Measurements from ENCODE around the gene CADPS.

The CADPS gene

GRCh38 chr3:62757045-62757444 lies 118.2 kb downstream of the CADPS start:
- no peak overlapping the region for H3K4me3 ChIP-seq (ENCODE audit: low read depth, low read length)

- no peak overlapping the region for H3K4me3 ChIP-seq (ENCODE audit: low read depth, low read length)
These were observed 119.9 kb downstream of the CADPS start for GRCh38 chr3:62755285-62755684.

DNA sequence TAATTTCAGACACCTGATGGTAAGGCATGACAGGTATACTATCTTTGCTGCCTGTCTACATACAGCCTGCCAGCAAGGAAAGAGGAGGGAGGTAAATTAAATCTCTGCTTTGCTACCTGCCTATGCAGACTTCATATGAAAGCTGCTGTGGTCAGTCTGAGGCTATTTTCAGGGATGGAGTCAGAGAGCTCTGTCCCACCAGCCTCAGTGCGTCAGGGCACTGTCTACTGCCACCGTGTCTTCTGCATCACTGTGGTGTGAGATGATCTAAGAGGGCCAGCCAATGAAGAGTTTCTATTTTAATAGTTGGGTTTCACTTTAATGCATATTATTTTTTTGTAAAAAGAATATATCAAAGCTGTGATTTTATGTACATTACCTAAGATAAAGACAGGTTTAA lies 125.6 kb downstream of the CADPS start:
- H3K4me3 ChIP-seq (ENCODE audit: low read depth, low read length) = no peak overlapping the region

DNA sequence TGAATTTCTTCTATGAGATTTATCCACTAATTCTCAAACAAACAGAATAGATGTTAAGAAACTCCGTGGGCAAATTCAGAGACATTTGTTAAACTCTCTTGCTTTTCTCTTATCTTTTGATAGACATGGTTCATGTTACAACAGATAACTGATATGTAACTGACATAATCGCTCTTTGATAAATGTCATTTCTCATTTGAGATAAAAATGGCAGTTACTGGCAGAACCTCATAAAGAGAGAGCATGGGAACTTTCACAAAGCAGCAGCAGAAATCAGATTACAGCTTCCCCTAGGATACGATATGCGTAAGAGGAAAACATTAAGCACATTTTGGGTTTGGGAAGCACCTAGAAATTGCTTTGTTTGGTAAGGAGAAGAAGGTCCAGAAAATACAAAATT lies 126.1 kb downstream of the CADPS start:
- H3K4me3 ChIP-seq (ENCODE audit: low read depth, low read length) = no peak overlapping the region

DNA sequence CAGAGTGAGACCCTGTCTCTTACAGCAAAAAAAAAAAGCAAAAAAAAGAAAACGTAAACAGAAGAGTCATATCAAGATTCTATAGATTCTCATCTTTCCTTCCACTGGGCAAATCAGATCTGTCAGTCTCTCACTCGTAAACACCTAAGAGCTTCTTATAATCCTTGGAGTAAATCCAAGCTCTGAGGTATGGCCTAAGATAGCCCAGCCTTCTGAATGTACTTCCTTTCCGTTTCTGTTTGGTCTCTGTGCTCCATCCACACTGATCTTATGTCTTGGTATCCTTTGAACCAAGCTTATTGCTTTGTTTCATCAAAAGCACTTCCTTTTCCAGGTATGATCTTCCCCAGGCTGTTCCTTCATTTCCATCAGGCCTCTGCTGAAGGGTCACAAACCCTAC lies 137.8 kb downstream of the CADPS start:
- H3K4me3 ChIP-seq (ENCODE audit: low read depth, low read length) = no peak overlapping the region

- H3K4me3 ChIP-seq (ENCODE audit: low read depth, low read length) = no peak overlapping the region
These were observed 139.7 kb downstream of the CADPS start for GRCh38 chr3:62735510-62735909.

- H3K4me3 ChIP-seq (ENCODE audit: low read depth, low read length) = no peak overlapping the region
These were observed 142.9 kb downstream of the CADPS start for GRCh38 chr3:62732183-62732904.

GRCh38 chr3:62727981-62728380 lies 147.2 kb downstream of the CADPS start:
- no peak overlapping the region for H3K4me3 ChIP-seq (ENCODE audit: low read depth, low read length)

DNA sequence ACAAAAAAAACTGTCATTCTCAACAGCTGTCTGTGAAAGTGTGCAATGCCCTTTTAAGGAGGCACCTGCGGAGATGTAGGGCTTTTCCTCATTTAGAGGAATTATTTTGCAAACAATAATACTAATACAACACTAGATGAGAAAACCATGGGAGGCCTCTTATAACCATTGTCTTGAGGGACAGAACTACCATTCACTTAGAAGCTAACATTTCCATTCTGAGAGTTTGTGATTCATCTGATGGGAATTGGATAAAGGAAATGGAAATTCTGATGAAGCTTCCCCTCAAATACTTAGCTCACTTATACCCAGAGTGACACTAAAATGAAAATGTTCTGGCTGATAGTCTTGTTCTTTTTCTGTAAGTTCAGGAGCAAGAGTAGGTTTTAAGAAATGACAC lies 147.7 kb downstream of the CADPS start:
- H3K4me3 ChIP-seq (ENCODE audit: low read depth, low read length) = no peak overlapping the region

GRCh38 chr3:62724503-62724902 lies 150.7 kb downstream of the CADPS start:
- no peak overlapping the region for H3K4me3 ChIP-seq (ENCODE audit: low read depth, low read length)

- no peak overlapping the region for H3K4me3 ChIP-seq (ENCODE audit: low read depth, low read length)
These were observed 151.3 kb downstream of the CADPS start for GRCh38 chr3:62723914-62724217.

DNA sequence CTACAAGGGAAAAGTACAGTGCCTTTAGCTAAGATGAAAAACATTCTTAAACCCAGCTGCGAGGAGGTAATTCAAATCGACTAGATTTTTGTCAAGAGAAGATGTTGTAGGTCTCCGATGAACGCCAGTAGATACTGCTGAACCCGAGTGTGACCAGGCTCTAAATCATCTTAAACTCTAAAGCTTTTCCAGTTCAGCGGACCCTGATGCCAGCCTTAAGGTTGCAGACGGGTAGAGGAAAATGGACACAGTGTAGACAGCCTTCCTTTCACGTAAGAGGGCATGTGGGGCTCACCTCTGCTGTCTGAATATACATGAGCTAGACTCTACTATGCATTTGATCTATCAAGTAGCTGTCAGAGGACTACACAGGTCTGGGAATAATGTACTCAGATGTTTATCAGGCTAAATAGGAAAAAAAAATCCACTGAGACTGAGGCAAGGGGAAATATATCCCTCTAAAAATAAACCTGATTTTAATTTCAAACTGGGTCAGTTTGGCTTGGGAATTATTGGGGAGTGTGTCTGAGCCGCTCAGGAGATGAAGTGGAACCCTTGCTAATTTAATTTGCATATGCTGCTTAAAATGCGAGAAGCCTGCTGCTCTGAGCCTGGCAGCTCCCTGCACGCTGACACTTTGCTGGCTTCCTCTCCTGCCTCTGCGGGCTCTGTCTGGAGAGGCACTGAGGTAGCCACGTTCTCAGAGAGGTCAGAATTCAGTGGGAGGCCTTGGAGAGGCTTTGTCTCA lies 151.9 kb downstream of the CADPS start:
- H3K4me3 ChIP-seq (ENCODE audit: low read depth, low read length) = no peak overlapping the region

DNA sequence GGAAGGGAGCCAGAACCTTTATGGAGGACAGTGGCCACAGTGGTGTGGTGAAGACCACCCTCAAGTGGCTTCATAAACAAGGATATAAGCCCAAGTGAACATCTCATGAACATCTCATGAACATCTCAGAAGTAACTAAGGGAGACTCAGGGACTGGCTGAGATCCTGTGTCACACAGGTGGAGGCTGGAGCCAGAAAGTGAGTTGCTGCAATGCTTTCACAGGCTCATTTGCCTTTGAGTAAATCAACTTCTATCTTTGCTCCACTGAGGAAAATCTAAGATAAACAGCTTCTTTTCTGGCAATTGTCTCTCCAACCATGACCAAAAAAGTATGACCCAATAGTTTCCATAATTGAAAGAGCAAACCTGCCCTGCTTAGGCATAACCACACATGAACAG lies 152.9 kb downstream of the CADPS start:
- no peak overlapping the region for H3K4me3 ChIP-seq (ENCODE audit: low read depth, low read length)

DNA sequence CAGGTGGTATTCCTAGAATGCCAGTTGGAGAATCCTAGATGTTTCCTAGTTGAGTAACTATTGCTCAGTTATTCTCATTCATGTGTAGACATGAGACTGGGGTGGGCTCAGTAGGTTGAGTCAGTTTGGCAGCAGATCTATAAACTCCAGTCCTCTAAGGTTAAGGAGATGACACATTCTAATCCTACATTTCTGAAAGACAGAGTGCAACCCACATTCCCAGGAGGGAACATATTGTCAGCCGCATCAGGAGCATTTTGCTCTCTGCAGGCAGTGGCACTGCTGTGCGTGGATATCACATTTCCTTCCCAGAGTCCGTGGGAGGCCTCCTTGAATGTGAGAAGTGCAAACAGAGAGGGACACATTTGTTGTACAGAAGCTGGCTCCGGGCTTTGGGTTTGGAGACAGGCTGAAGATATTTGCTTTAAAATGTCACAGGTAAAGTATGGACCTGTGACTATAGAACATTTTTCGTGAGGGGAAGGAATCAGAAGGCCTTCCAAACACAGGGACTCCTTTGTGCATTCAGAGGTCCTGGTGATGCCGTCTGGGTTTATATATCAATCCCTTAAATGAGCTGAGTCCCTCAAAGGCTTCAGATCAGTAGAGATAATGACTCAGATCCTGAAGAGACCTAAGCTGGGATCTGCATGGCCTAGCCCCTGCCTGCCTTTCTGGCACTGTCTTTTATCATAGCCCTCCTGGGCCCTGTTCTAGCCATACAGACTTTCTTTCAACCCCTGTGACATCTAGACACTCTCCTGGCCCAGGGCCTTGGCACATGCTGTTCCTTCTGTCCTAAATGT lies 156.5 kb downstream of the CADPS start:
- H3K4me3 ChIP-seq (ENCODE audit: low read depth, low read length) = no peak overlapping the region

- no peak overlapping the region for H3K4me3 ChIP-seq (ENCODE audit: low read depth, low read length)
These were observed 157.2 kb downstream of the CADPS start for GRCh38 chr3:62718011-62718410.

DNA sequence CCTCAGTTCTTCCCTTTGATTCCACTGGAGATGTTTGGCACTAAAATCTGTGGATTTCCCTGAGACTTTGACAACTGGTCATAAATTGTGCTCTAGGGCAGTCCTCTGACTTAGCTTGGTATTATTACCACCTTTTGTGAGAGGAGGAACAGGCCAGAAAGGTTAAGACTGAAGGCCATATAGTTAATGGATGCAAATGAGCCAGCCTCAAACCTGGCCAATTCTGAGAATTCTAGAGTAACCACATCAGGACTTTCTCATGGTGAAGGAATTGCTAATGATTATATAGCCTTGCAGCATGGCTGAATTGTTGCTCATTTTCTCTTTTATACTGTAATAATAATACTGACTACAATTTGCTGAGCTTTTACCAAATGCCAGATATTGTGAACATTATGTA lies 162.5 kb downstream of the CADPS start:
- no peak overlapping the region for H3K4me3 ChIP-seq (ENCODE audit: low read depth, low read length)

DNA sequence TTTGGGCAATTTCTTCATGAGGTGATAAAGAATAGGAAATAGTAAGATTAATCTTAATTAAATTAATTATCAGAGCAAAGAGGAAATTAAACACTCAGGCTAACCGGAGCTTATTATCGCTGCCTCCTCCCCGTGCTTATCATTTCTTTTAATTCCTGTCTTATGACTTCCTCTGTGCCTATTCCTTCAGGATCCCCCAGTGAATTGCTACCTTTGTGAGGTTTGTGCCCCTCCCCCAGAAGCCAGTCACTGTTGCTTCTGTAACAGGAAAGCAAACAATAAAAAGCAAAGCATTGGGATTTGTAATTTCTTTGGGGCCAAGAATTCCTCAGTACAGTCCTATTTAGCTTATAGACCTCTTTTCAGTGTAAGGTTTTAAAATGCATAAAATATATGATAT lies 164.5 kb downstream of the CADPS start:
- H3K4me3 ChIP-seq (ENCODE audit: low read depth, low read length) = no peak overlapping the region

DNA sequence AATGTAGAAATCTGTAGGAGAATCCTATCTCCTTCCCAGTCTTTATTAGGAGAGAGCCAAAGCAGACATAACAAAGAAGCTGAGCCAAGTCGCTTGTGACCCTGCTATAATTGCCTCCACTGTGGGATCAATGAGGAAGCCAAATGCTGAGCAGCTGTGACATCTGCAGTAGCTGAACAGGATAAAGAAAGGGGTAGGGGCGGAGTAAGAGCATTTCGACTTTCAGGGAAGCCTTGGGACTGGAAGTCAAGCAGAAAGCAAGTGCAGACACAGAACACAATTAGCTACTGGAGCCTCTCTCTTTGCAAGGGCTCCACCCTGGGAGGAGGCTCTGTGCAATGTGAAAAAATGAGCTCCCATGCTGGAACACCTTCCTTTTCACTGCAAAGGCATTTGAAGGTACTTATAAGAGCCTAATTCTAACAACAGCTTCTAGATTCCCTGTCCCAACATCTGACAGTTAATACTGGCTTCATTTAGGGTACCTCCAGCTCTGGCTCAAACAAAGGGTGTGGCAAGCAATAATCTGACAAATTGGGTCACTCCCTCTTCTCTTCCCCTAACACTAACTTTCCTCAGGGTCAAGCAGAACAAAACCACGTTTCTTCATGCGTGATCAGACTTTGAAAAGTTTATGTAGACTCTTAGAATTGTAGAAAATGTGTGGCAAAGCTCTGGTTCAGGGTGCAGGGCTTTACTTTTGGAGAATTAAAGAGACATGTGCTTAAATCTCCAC lies 166.4 kb downstream of the CADPS start:
- H3K4me3 ChIP-seq (ENCODE audit: low read depth, low read length) = no peak overlapping the region

- no peak overlapping the region for H3K4me3 ChIP-seq (ENCODE audit: low read depth, low read length)
These were observed 169.5 kb downstream of the CADPS start for GRCh38 chr3:62705721-62706120.

DNA sequence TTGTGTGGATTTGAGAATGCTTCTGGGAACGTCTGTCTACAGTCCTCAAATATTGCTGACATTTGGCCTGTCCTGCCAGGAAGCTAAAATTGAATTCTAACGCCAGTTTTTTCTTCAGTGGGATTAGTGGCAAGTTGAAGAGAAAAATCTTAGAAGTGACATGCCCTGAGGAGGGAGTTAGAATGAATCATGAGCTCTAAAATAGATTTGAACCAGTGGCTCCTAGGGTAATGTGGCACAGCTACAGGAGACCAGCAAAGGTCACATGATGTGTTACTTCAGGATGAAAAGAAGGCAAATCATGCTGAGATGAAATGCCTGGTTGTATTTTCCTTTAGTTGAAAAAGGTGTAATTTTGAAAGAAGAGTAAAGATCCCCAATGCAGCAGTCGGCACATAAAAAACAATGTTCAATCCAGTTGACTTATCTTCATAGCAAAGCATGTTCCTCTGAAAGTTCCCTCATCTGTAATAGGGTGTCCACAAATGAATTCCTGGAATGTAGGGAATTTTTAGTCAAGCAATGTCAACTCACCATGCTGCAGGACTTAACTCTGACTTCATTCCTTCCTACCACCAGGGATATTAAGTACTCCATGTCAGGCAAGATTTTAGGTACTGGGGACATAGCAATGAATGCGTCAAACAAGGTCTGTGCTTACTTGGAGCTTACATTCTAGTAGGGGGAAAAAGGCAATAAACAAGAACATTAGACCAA lies 171.6 kb downstream of the CADPS start:
- H3K4me3 ChIP-seq (ENCODE audit: low read depth, low read length) = no peak overlapping the region

DNA sequence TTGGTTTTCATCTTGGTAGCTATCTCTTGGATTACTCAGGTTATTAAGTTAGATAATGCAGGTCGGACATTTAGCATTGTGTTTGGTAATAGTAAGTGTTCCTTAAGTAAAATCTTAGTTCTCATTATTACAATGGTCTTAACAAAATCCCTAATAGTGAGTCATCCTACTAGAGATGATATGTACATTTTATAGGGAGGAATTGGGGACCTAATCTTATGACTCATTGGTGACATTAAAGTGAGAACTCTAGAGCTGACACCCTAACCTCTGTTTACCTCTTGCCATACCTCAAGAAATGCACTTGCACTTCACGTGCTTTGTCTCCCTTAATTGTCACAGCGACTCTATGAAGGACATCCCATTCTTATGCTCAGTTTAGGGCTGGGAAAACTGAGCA lies 174.9 kb downstream of the CADPS start:
- H3K4me3 ChIP-seq (ENCODE audit: low read depth, low read length) = no peak overlapping the region
